ENCODE measurements around the gene KIAA1217.

The KIAA1217 gene

GRCh38 chr10:24407928-24408327, 199.0 kb downstream of the KIAA1217 start:
- no peak for DNase-seq (ENCODE audit: low spot score)

GRCh38 chr10:24408365-24408764, 199.4 kb downstream of the KIAA1217 start:
- DNase-seq (ENCODE audit: low spot score) = no peak

- no peak for DNase-seq (ENCODE audit: low spot score)
Observed at GRCh38 chr10:24414597-24414996, 205.7 kb downstream of the KIAA1217 start.

GRCh38 chr10:24415455-24416125, 206.7 kb downstream of the KIAA1217 start:
- DNase-seq (ENCODE audit: low spot score) = no peak

- DNase-seq (ENCODE audit: low spot score) = no peak
Observed at GRCh38 chr10:24416248-24416647, 207.3 kb downstream of the KIAA1217 start.

GRCh38 chr10:24417053-24417452, 208.1 kb downstream of the KIAA1217 start:
- DNase-seq (ENCODE audit: low spot score) = no peak

GRCh38 chr10:24418532-24418931, 209.6 kb downstream of the KIAA1217 start:
- no peak for DNase-seq (ENCODE audit: low spot score)

GRCh38 chr10:24419066-24419465, 210.1 kb downstream of the KIAA1217 start:
- no peak for DNase-seq (ENCODE audit: low spot score)

GRCh38 chr10:24425151-24425550, 216.2 kb downstream of the KIAA1217 start:
- DNase-seq (ENCODE audit: low spot score) = no peak

GRCh38 chr10:24427678-24428409, 218.9 kb downstream of the KIAA1217 start:
- DNase-seq (ENCODE audit: low spot score) = no peak

- DNase-seq (ENCODE audit: low spot score) = no peak
Observed at GRCh38 chr10:24428410-24428782, 219.5 kb downstream of the KIAA1217 start.

- DNase-seq (ENCODE audit: low spot score) = no peak
Observed at GRCh38 chr10:24430591-24430990, 221.7 kb downstream of the KIAA1217 start.

GRCh38 chr10:24432478-24433416, 223.8 kb downstream of the KIAA1217 start:
- DNase-seq (ENCODE audit: low spot score) = no peak

GRCh38 chr10:24433705-24434104, 224.8 kb downstream of the KIAA1217 start:
- DNase-seq (ENCODE audit: low spot score) = no peak

- no peak for DNase-seq (ENCODE audit: low spot score)
Observed at GRCh38 chr10:24434961-24435360, 226.0 kb downstream of the KIAA1217 start.

GRCh38 chr10:24435374-24435773, 226.4 kb downstream of the KIAA1217 start:
- DNase-seq (ENCODE audit: low spot score) = no peak

- no peak for DNase-seq (ENCODE audit: low spot score)
Observed at GRCh38 chr10:24437302-24437701, 228.4 kb downstream of the KIAA1217 start.

- no peak for DNase-seq (ENCODE audit: low spot score)
Observed at GRCh38 chr10:24438800-24439199, 229.9 kb downstream of the KIAA1217 start.

- DNase-seq (ENCODE audit: low spot score) = no peak
Observed at GRCh38 chr10:24439935-24440334, 231.0 kb downstream of the KIAA1217 start.

GRCh38 chr10:24440817-24441797, 232.2 kb downstream of the KIAA1217 start:
- DNase-seq (ENCODE audit: low spot score) = no peak

GRCh38 chr10:24442234-24442633, 233.3 kb downstream of the KIAA1217 start:
- no peak for DNase-seq (ENCODE audit: low spot score)

Data from hematopoietic multipotent progenitor cell treated with erythropoietin and hydrocortisone succinate and interleukin-3 and kit ligand, for 17 days (in vitro differentiated cells).